ENCODE data around the gene POLRMT. TPM values are rescaled to one million over a fixed set of nuclear protein-coding genes. Genes with fewer than 3 reads are reported as not detected.

POLRMT gene
- total RNA-seq, 1 experiment from 2014 or later = 30.4 TPM

DNA sequence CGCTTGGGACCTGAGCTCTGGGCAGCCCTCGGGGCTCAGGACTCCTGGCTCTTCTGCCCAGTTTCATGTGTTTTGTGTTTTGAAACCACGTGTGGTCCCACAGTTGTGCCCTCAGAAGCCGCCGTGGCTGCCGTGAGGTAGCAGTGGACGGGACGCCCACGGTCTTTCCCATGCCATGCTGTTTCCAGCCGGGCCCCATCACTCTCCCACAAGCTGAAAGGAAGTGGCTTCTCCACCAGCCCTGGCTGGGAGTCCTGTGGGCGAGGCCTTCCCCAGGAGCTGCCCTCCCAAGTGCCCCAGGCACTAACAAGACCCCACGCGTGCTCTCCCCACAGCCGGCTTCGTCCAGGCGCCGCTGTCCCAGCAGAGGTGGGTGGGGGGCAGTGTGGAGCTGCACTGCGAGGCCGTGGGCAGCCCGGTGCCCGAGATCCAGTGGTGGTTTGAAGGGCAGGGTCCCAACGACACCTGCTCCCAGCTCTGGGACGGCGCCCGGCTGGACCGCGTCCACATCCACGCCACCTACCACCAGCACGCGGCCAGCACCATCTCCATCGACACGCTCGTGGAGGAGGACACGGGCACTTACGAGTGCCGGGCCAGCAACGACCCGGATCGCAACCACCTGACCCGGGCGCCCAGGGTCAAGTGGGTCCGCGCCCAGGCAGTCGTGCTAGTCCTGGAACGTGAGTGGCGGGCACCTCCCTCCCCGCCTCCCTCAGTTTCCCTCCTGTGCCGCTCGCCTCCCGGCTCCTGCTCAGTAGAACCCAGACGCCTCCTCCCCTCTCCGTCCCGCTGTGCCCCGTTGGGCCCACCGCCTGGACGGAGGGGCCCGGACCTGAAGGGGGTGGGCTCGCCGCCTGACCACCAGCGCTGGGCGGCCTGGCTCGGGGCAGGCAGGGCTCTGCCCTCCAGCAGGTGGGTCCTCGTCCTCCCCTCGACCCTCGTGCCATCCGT lies 55.6 kb downstream of the POLRMT start:
- in situ Hi-C loops (cut with HindIII; ENCODE audit: low pct_unique_long_range_greater_than_20kb, low sequenced_read_pairs) = no loop called here
- DNase-seq (ENCODE audit: low read depth) = no peak

DNA sequence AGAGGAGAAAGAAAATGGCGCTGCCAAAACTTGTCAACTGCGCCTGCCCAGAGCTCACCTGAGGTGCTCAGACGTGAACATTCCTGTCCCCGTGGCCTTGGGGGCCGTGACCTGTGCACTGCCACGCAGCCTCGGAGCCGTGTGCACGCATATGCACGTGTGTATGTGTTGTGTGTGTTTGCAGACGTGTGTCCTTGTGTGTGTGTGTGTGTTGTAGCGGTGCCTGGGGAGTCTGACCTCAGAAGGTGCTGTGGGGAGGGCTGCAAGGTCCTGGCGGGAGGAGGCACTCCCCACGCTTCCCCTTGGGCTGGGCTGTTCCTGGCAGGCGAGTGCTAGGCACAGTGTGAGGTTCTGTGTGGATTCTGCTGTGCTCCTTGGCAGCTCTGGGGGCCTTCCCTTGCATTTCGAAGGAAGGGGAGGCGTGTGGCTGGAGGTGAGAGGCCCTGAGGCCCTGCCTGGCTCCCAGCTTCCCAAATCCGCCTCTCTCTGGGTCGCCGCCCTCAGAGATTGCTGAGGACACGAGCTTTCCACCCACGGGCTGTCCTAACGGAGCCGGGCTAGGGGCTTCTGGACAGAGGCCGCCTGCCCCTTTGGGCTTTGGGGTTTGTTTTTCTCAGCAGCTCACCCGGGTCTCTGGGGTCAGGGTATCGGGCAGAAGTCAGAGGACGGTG lies 56.4 kb downstream of the POLRMT start:
- DNase-seq (ENCODE audit: low read depth) = no peak
- in situ Hi-C loops (cut with HindIII; ENCODE audit: low pct_unique_long_range_greater_than_20kb, low sequenced_read_pairs) = no loop called here

DNA sequence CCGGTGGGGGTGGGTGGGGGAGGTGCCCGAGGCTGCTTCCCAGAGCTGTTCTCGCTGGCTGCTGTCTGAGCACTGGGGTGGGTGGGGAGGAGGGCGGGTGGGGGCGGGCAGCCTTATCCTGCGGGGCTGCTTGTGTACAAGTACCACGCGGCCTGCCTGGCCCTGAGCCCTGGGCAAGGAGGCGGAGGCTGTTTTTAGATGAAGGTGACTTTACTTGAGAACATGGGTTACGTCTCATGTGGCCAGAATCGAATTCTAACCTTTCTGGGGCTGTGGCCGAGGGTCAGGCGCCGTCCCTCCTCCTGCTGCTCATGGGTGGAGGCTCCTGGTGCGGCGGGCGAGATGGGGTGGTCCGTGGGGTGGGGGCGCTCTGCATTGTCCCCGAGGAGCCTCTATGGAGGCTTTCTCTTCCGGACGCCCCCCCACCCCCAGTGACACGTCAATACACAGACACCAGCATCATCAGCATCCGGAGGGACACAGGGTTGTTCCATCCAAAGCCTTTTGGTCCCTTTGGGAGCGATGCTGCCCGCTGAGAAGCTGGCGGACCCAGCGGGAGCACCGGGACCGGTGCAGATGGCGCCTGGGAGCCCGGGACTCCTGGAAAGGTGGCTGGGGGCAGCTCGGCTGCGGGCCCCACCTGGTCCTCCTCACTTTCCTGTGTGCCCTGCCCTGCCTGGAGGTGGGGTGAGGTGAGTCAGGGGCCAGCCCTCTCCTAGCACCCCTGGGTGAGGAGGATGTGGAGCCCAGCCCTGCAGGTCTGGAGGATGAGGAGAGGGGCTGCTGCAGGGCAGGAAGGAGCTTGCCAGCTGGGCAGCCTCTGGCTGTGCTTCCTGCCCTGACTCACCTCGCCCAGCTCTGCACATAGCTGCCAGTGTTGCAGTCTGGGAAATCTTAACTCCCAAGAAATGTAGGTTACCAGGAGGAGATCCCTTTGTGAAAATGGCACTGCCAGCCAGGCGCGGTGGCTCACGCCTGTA lies 57.5 kb downstream of the POLRMT start:
- in situ Hi-C loops (cut with HindIII; ENCODE audit: low pct_unique_long_range_greater_than_20kb, low sequenced_read_pairs) = no loop called here
- no peak for DNase-seq (ENCODE audit: low read depth)

DNA sequence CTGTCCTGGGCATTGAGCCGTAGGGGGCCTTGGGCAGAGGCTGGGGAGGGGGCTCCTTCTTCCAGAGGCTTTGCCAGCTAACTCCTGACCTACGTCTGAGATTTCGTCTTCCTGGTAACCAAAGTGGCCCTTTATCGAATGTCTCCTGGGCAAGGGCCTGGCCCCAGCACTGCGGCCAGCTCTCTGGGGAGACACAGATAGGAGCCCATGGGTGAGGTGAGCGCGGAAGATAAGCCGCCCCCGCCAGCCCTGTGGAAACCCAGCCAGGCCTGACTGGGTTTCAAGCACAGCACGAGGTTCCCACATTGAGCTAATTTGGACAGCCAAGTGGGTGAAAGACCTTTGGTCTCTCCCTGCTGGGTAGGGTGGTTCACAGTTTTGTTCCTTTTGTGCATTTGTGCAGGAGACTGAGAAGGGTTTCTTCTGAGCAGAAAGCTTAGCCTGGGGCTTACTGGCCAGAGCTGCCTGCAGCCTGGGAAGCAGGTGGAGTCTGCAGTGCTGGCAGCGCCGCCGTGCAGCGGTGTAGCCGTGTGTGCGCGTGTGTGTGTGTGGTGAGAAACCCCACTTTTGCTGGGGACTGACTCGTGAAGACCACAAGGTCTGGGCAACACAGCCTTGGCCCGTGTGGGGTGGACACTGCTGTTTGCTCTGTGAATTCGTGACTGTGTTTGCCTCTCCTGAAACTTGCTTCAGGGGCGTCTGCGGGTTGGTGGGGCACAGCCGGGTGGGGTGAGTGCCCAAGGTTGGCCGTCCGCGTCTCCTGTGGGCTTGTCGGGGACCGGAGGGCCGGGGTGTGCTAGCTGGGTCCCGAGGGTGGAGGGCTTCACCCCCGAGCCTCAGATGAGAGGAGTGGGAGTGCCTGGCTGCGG lies 58.4 kb downstream of the POLRMT start:
- in situ Hi-C loops (cut with HindIII; ENCODE audit: low pct_unique_long_range_greater_than_20kb, low sequenced_read_pairs) = no loop called here
- DNase-seq (ENCODE audit: low read depth) = no peak

DNA sequence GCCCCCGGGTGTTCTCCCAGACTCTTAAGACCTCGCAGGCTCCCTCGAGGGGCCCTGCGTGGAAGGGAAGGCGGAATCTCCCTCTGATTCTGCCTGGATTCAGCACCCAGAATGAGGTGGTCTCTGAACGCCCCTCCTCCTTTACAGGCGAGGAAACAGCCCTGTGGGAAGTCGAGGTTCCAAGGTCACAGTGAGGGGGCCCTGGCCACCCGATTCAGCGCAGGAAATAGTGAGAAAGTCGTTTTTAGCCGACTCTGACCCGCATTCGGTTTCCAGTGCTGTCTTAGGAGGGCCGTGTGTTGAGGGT lies 59.9 kb downstream of the POLRMT start:
- no peak for DNase-seq (ENCODE audit: low read depth)
- in situ Hi-C loops (cut with HindIII; ENCODE audit: low pct_unique_long_range_greater_than_20kb, low sequenced_read_pairs) = no loop called here

DNA sequence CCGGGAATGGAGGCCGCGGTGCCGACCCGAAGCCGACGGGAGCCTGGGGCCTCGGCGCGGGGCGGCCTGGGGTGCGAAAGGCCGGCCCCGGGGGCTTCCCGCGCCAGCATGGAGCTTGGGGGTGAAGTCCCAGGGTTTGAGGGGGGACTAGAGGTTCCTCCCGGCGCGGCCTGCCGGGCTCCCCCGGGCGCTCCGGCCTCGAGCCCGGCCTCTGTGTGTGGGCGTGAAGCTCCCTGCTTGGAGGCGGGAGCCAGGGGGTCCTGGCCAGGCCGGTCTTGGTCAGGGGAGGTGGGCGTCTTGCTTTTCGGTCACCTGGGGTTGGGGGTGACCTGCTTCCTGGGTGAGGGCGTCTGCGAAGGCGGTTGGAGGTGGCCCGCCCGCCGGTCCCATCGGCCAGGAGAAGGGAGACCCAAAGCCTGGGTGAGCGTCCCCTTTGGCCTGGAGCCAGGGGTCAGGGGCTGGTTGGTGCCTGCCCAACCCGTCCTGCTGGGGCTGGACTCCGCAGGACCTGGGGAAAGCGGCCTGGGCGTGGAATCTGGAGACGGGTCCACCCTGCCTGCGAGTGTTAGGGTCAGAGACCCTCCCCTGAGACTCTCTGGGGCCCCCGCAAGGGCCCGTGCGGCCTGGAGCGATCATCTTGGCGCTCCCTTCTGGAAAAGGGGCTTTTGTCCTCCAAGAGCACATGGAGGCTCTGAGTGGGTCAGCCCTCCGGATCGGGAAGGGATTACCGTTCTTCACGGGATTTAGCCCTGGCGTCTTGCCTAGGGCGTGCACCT lies 60.4 kb downstream of the POLRMT start:
- DNase-seq (ENCODE audit: low read depth) = peak; percentile 25
- in situ Hi-C loops (cut with HindIII; ENCODE audit: low pct_unique_long_range_greater_than_20kb, low sequenced_read_pairs) = no loop called here

DNA sequence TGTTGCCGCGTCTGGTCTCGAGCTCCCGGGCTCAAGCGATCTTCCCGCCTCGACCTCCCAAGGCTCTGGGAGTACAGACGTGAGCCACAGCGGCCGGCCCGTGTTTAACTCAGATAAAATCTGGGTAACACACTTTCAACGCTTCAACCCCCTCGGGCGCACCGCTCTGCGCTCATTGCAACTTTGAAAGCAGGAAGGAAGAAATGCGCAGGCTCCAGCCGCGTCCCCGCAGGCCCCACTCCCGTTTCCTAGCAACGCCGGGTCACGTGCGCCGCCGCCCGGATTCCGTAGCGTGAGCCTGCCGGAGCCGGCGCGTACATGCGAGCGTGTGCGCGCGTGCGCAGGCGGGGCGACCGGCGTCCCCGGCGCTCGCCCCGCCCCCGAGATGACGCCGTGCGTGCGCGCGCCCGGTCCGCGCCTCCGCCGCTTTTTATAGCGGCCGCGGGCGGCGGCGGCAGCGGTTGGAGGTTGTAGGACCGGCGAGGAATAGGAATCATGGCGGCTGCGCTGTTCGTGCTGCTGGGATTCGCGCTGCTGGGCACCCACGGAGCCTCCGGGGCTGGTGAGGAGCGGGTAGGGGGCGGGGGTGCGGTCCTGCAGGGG lies 61.1 kb downstream of the POLRMT start, which contains the start of gene BSG:
Gene BSG (plus strand): TSS at position 457 of the 603 bp plus-strand sequence. CDS start 39 bp downstream, at position 496.
- DNase-seq (ENCODE audit: low read depth) = peak; percentile 91
- in situ Hi-C loops (cut with HindIII; ENCODE audit: low pct_unique_long_range_greater_than_20kb, low sequenced_read_pairs) = no loop called here

DNA sequence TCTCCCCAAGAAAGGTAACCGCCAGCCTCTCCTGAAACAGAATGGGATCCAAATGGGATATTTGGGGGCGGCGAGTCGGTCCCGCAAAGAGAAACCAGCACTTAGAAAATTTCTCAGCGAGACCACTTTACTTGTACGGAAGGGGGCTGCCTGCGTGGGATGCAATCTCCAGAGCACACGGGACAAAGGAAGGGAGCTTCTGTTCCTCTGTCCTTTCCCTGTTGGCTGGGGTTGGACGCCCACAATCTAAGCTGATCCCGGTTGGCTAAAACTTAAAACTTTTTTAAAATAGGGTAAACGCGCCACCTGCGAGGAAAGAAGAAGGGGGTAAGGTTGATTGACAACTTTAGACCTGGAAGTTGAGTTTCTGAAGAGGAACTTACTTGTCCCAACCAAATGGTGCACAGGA lies 61.8 kb downstream of the POLRMT start:
- in situ Hi-C loops (cut with HindIII; ENCODE audit: low pct_unique_long_range_greater_than_20kb, low sequenced_read_pairs) = no loop called here
- DNase-seq (ENCODE audit: low read depth) = peak; percentile 46

DNA sequence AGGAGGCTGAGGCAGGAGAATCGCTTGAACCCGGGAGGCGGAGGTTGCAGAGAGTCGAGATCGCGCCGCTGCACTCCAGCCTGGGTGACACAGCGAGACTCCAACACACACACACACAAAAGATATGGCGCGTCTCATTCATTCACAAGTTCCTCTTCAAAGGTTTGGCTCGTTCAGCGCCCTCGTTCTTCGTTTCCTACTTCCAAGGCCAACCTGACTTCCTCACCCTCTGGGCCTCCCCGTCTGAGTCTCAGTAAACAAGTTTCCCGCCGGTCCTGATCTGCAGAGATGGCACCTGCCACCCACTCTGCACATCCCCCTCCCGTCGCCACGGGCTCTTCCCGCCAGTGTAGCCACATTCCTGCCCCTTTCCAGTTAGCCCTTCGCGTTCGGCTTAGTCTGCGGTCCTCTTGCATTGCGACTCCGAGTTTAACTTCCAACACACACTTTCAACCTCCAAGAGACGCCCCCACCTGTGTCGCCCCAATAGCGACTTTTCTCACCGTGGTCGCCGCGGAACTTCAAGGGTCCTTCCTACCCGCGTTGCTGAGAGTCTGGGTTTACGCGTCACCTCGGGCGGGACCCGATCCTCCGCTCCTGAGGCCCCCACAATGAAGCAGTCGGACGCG lies 62.3 kb downstream of the POLRMT start:
- in situ Hi-C loops (cut with HindIII; ENCODE audit: low pct_unique_long_range_greater_than_20kb, low sequenced_read_pairs) = no loop called here
- DNase-seq (ENCODE audit: low read depth) = peak; percentile 45

DNA sequence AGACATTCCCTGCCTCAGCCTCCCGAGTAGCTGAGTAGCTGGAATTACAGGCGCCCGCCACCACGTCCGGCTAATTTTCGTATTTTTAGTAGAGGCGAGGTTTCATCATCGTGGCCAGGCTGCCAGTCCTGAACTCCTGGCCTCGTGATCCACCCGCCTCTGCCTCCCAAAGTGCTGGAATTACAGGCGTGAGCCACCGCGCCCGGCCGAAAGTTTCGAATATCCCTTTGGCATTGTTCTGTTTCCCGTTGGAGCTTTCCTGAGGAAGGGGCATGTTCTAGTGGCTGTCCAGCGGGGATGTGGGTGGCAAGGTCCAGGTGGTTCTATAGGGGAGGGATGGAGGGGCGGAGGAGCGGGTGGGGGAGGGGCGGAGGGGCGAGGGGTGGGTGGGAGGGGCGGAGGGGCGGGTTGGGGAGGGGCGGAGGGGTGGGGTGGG lies 63.1 kb downstream of the POLRMT start:
- in situ Hi-C loops (cut with HindIII; ENCODE audit: low pct_unique_long_range_greater_than_20kb, low sequenced_read_pairs) = no loop called here
- no peak for DNase-seq (ENCODE audit: low read depth)

DNA sequence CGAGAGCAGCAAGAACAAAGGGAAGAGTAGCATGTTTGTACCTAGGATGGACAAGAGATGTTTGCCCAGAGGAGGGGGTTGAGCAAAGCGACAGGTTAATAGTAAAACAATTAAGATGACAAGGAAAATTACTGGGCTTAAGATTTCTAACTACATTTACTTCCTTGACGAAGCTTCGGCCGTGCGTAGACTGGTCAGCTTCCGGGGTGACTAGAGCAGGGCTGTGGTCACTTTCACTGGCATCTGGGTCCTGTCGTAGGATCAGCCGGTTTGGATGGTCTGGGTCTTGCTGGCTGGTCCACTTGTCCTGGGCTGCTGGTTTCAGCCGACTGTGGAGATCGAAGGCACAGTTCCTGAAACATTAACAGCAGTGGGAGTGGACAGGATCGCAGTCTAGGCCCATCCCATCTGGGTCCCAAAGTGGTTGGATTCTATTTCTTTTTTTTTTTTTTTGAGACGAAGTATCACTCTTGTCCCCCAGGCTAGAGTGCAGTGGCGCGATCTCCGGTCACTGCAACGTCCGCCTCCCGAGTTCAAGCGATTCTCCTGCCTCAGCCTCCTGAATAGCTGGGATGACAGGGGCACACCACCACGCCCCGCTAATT lies 65.9 kb downstream of the POLRMT start:
- no peak for DNase-seq (ENCODE audit: low read depth)
- in situ Hi-C loops (cut with HindIII; ENCODE audit: low pct_unique_long_range_greater_than_20kb, low sequenced_read_pairs) = no loop called here

Other genes with a start within 250 kb of the POLRMT start
- 1.8 and 2.1 TPM in 2 replicates for gene C2CD4C, start 224.4 kb downstream of the POLRMT start, total RNA-seq (2014; rRNA removed; shearing (Covaris generic); ENCODE audit: low replicate concordance)
- 0.98 and 1.2 TPM in 2 replicates for gene SHC2, start 172.5 kb downstream of the POLRMT start, total RNA-seq (2014; rRNA removed; shearing (Covaris generic); ENCODE audit: low replicate concordance)
- not detected in 2 replicates for gene MADCAM1, start 137.1 kb downstream of the POLRMT start, total RNA-seq (2014; rRNA removed; shearing (Covaris generic); ENCODE audit: low replicate concordance)
- gene TPGS1, start 126.0 kb downstream of the POLRMT start, total RNA-seq (2014; rRNA removed; shearing (Covaris generic); ENCODE audit: low replicate concordance) = 27.3 and 47.1 TPM in 2 replicates
- 35.0 and 38.4 TPM in 2 replicates for gene CDC34, start 101.8 kb downstream of the POLRMT start, total RNA-seq (2014; rRNA removed; shearing (Covaris generic); ENCODE audit: low replicate concordance)
- gene GZMM, start 89.5 kb downstream of the POLRMT start, total RNA-seq (2014; rRNA removed; shearing (Covaris generic); ENCODE audit: low replicate concordance) = not detected in 2 replicates
- 255 and 330 TPM in 2 replicates for gene BSG, start 60.9 kb downstream of the POLRMT start, total RNA-seq (2014; rRNA removed; shearing (Covaris generic); ENCODE audit: low replicate concordance)
- gene HCN2, start 43.7 kb downstream of the POLRMT start, total RNA-seq (2014; rRNA removed; shearing (Covaris generic); ENCODE audit: low replicate concordance) = 2.1 and 3.2 TPM in 2 replicates
- not detected in 2 replicates for gene FGF22, start 6.3 kb upstream of the POLRMT start, total RNA-seq (2014; rRNA removed; shearing (Covaris generic); ENCODE audit: low replicate concordance)
- gene RNF126, start 29.7 kb upstream of the POLRMT start, total RNA-seq (2014; rRNA removed; shearing (Covaris generic); ENCODE audit: low replicate concordance) = 21.3 and 30.9 TPM in 2 replicates
- 83.8 and 95.5 TPM in 2 replicates for gene FSTL3, start 42.9 kb upstream of the POLRMT start, total RNA-seq (2014; rRNA removed; shearing (Covaris generic); ENCODE audit: low replicate concordance)
- gene PRSS57, start 61.9 kb upstream of the POLRMT start, total RNA-seq (2014; rRNA removed; shearing (Covaris generic); ENCODE audit: low replicate concordance) = 2.0 TPM in 1 of 2 replicates, not detected in the other
- 14.1 and 20.5 TPM in 2 replicates for gene PALM, start 75.4 kb upstream of the POLRMT start, total RNA-seq (2014; rRNA removed; shearing (Covaris generic); ENCODE audit: low replicate concordance)
- 3.9 and 9.6 TPM in 2 replicates for gene MISP, start 117.6 kb upstream of the POLRMT start, total RNA-seq (2014; rRNA removed; shearing (Covaris generic); ENCODE audit: low replicate concordance)
- gene PTBP1, start 163.9 kb upstream of the POLRMT start, total RNA-seq (2014; rRNA removed; shearing (Covaris generic); ENCODE audit: low replicate concordance) = 136 and 182 TPM in 2 replicates
- 3.1 and 13.6 TPM in 2 replicates for gene PLPPR3, start 188.4 kb upstream of the POLRMT start, total RNA-seq (2014; rRNA removed; shearing (Covaris generic); ENCODE audit: low replicate concordance)
- not detected in 2 replicates for gene AZU1, start 194.3 kb upstream of the POLRMT start, total RNA-seq (2014; rRNA removed; shearing (Covaris generic); ENCODE audit: low replicate concordance)
- gene PRTN3, start 207.5 kb upstream of the POLRMT start, total RNA-seq (2014; rRNA removed; shearing (Covaris generic); ENCODE audit: low replicate concordance) = 0.14 TPM in 1 of 2 replicates, not detected in the other
- gene ELANE, start 218.8 kb upstream of the POLRMT start, total RNA-seq (2014; rRNA removed; shearing (Covaris generic); ENCODE audit: low replicate concordance) = not detected in 2 replicates
- gene CFD, start 226.1 kb upstream of the POLRMT start, total RNA-seq (2014; rRNA removed; shearing (Covaris generic); ENCODE audit: low replicate concordance) = 6.8 and 9.9 TPM in 2 replicates

Measured in Caki2 (cell line).